Measurements from ENCODE around the gene GRK3.
"Not testable (repeated sequence)": the region's sequence is repeated elsewhere in the genome, so short reads cannot be mapped to it uniquely, and the experiment has no call there.

GRK3 gene

DNA sequence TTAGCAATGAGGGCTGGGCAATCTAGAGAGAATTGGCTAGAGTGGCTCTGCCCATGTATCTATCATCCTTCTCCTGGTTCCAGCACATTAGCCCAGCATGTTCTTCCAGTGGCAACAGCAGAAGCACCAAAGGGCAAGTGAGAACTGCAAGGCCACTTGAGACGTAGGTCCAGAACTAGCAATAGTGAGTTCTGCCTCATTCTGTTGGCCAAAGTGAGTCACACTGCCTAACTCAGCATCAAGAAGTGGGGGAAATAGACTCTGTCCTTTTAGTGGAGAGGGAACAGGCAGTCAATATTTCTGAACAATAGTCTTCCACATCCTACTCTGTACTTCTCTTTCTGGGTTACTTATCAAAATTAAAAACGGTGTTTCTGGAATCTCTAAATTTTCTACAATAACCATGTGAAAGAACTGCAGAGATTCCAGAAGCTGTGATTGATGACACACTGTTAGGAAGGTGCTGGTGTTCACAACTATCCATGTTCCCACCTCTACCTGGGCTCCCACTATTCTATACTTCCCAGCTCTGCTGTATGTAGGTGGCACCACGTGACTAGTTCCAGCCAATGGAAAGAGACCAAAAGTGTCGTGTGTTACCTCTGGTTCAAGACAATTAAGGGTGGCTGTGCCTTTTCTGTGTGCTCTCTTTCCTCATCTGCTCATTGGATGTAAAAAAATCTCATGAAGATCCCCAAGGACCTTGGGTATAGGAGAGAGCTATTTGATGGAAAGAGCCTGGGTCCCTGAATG is 23.4 kb upstream of the GRK3 start:
- no peak overlapping the region for H3K4me3 Mint-ChIP-seq
- no peak overlapping the region for H3K27ac Mint-ChIP-seq
- no peaks in the 10 kb centered on the region for H3K36me3 Mint-ChIP-seq (ENCODE audit: insufficient read depth)
- DNase-seq = no peak
- peaks cover 21 to 39% of the 10 kb centered on the region in 2 donors for H3K27me3 Mint-ChIP-seq
- peaks cover 0 to 2% of the 10 kb centered on the region in 2 donors for H3K9me3 Mint-ChIP-seq
- no peak for ATAC-seq (replicated peaks)
- no peaks in the 10 kb centered on the region for H3K4me1 Mint-ChIP-seq (ENCODE audit: low read depth in 2 of 2)

DNA sequence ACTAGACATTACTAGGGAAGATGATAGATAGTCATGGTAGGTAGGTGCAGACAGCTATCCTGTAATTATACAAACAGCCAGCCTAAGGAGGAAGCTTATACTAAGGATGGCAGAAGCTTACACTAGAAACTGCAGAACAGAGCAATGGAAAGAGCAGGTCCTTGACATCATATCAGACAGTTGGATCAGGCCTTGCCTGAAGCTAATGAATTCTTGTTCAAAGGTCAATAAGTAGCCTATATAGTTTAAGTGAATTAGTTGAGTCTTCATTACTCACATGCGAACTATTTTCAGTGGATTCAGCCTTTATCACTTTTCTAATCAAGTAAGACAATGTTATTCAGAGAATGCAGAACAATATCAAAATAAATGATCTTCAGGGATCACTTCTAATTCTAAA is 22.3 kb upstream of the GRK3 start:
- no peak overlapping the region for H3K4me3 Mint-ChIP-seq
- H3K27ac Mint-ChIP-seq = no peak overlapping the region

DNA sequence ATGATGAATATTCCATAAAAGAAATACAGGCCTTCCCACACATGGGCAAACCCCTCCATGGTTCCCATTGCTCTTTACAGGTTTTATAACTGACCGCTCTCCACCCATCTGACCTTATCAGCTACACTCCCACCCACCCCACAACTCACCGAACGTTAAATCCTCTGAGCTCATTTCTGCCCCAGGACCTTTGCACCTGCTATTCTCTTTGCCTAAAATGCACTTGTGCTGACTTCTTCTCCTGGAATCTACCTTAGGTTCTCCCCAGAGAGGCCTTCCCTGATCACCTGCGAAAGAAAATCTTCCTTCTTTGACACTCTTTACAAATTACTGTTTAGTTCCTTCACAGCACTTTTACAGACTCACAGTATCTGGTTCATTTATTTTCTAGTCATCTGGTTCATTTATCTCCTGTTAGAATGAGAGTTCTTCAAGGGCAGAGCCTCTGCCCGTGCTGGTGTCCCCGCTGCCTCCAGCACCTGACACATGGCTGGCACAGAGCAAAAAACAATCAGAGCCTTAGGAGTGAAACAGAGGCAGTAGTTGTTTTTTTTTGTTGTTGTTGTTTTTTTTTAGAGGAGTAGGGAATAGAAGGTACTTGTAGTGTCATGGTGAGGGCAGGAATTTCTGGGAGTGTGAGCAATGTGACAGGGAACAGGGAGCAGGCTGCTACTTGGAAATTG is 21.6 kb upstream of the GRK3 start:
- H3K27ac Mint-ChIP-seq = no peak overlapping the region
- ATAC-seq (replicated peaks) = no peak
- H3K27me3 Mint-ChIP-seq = peaks cover 23 to 46% of the 10 kb centered on the region in 2 donors
- DNase-seq = no peak
- no peaks in the 10 kb centered on the region for H3K36me3 Mint-ChIP-seq (ENCODE audit: insufficient read depth)
- H3K9me3 Mint-ChIP-seq = no peaks in the 10 kb centered on the region
- peaks cover 0 to 3% of the 10 kb centered on the region in 2 donors for H3K4me1 Mint-ChIP-seq (ENCODE audit: low read depth in 2 of 2)
- no peak overlapping the region for H3K4me3 Mint-ChIP-seq

More for the DNA sequence above, 22.3 kb upstream of the GRK3 start:
- Mint-ChIP-seq H3K27me3 (peaks cover 23 to 41% of the 10 kb centered on the region in 2 donors), H3K36me3 (ENCODE audit: insufficient read depth) (no peaks in the 10 kb centered on the region), H3K4me1 (ENCODE audit: low read depth in 2 of 2) (no peaks in the 10 kb centered on the region), H3K9me3 (no peaks in the 10 kb centered on the region)
- DNase-seq (no peak), ATAC-seq (replicated peaks) (no peak)

DNA sequence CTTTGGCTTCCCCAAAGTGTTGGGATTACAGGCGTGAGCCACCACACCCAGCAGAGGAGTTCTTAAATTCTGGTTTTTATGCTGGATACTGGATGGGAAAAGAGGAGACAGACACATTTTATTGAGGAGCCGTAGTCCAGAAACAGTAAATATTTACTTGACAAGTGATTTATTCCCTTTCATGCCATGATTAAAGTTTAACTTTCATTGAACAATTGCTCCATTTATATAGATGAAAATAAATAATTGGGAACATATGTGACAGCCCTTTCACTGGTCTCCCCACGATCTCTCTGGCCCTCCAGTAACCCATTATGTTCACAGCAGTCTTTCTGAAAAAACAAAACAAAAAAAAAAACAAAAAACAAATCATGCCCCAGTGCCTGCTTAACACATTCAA is 19.3 kb upstream of the GRK3 start:
- ATAC-seq (replicated peaks) (no peak), DNase-seq (no peak)
- no peak overlapping the region for H3K27ac Mint-ChIP-seq

DNA sequence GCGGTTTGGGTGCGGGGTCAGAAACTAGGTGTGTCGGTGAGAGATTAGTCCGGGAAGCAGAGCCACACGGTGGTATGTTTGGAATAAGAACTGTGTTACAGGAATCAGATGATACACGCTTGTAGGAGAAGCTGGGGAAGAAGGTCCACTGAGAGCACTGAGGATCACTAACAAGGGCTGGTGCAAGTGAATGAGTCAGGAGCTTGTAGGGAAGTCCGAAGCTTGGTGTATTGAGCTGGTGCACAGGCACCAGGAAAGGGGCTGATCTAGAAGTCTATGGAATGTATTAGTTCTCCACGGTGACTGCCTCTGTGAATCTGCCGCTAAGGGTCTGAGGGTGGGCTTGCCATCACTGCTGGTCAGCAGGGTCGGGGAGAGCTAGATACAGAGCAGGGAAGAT is 18.8 kb upstream of the GRK3 start:
- Mint-ChIP-seq H3K27me3 (peaks cover 18 to 56% of the 10 kb centered on the region in 2 donors), H3K9me3 (no peaks in the 10 kb centered on the region), H3K4me1 (ENCODE audit: low read depth in 2 of 2) (peaks cover 0 to 3% of the 10 kb centered on the region in 2 donors), H3K4me3 (no peak overlapping the region), H3K36me3 (ENCODE audit: insufficient read depth) (no peaks in the 10 kb centered on the region), H3K27ac (no peak overlapping the region)
- no peak for ATAC-seq (replicated peaks)
- DNase-seq = no peak

More for the DNA sequence above, 19.3 kb upstream of the GRK3 start:
- Mint-ChIP-seq H3K4me3 (no peak overlapping the region), H3K9me3 (no peaks in the 10 kb centered on the region), H3K4me1 (ENCODE audit: low read depth in 2 of 2) (peaks cover 0 to 3% of the 10 kb centered on the region in 2 donors), H3K36me3 (ENCODE audit: insufficient read depth) (no peaks in the 10 kb centered on the region), H3K27me3 (peaks cover 18 to 58% of the 10 kb centered on the region in 2 donors)

DNA sequence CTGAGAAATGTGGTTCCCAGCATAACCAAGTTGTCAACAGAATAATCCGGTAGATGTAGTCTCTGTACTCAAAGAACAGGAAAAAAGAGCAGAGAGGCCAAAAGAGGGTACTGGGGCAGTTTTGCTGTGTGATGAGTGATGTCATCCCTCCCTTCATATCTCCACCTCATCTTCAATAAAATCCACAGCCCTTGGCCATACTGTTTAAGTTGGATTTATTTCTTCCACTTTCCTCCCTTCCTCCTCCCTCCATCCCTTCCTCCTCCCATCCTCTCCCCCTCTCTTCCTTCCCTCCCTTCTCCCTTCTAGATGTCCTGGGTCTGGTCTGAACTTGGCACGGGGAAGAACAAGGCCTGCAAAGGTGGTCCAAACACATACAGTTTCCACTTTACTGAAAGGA is 18.2 kb upstream of the GRK3 start:
- DNase-seq (no peak), ATAC-seq (replicated peaks) (no peak)
- Mint-ChIP-seq H3K4me3 (no peak overlapping the region), H3K36me3 (ENCODE audit: insufficient read depth) (no peaks in the 10 kb centered on the region), H3K4me1 (ENCODE audit: low read depth in 2 of 2) (peaks cover 0 to 3% of the 10 kb centered on the region in 2 donors), H3K27me3 (peaks cover 18 to 50% of the 10 kb centered on the region in 2 donors), H3K27ac (no peak overlapping the region), H3K9me3 (no peaks in the 10 kb centered on the region)

DNA sequence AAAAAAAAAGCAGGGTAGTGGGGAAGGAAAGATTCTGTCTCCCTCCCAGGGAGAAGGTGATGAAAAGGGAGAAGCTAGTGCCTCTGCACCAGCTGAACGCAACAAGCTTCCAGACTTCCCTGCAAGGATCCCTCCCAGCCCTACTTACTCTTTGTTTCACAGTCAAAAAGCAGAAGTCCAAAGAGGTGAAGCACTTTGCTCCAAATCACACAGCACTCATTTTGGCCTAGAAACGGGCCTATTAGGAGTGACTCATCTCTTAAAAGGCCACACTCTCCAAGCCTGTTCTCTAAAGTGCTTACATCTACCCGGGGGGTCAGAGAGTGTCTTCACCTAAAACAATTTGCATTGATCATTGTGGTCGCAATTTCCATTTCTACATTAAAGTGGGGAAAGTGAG is 17.7 kb upstream of the GRK3 start:
- Mint-ChIP-seq H3K9me3 (no peaks in the 10 kb centered on the region), H3K4me3 (no peak overlapping the region), H3K36me3 (ENCODE audit: insufficient read depth) (no peaks in the 10 kb centered on the region), H3K4me1 (ENCODE audit: low read depth in 2 of 2) (peaks cover 0 to 3% of the 10 kb centered on the region in 2 donors), H3K27me3 (peaks cover 18 to 45% of the 10 kb centered on the region in 2 donors), H3K27ac (no peak overlapping the region)
- DNase-seq (no peak), ATAC-seq (replicated peaks) (no peak)

DNA sequence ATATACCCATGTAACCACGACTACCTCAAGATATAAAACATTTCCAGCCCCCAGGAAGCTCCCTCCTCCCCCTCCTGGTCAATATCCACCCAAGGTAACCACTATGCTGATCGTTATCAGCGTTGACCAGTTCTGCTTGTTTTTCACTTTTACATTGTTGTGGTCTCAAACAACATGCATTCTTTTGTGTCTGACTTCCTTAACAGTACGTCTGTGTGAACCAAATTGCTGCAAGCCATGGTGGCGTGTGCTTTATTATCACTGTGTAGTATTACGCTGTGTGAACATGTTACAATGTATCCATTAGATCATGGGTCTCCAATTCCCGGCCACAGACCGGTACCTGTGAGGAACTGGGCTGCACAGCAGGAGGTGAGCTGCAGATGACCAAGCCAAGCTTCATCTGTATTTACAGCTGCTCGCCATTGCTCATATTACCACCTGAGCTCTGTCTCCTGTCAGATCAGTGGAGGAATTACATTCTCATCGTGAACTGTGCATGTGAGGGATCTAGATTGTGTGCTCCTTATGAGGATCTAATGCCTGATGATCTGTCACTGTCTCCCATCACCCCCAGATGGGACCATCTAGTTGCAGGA is 15.5 kb upstream of the GRK3 start:
- Mint-ChIP-seq H3K36me3 (ENCODE audit: insufficient read depth) (no peaks in the 10 kb centered on the region), H3K27ac (no peak overlapping the region), H3K4me1 (ENCODE audit: low read depth in 2 of 2) (peaks cover 0 to 3% of the 10 kb centered on the region in 2 donors), H3K27me3 (peaks cover 18 to 55% of the 10 kb centered on the region in 2 donors), H3K4me3 (no peak overlapping the region), H3K9me3 (no peaks in the 10 kb centered on the region)
- DNase-seq = no peak
- ATAC-seq (replicated peaks) = no peak

DNA sequence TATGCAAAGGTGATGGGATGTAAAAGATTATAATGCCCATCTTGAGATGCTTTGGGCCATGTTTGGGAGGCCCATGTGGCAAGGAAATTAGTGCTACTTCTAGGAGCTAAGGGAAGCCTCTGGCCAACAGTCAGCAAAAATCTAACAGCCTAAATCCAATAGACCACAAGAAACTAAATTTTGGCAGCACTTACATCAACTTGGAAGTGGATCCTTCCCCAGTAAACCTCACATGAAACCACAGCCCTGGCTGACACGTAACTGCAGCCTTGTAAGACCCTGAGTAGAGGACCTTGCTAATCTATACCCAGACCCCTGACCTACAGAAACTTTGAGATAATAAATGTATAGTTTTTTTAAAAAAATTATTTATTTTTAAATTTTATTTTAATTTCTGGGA is 13.1 kb upstream of the GRK3 start:
- ATAC-seq (replicated peaks) (no peak), DNase-seq (no peak)
- Mint-ChIP-seq H3K27me3 (peaks cover 0 to 49% of the 10 kb centered on the region in 2 donors), H3K9me3 (no peaks in the 10 kb centered on the region), H3K27ac (no peak overlapping the region), H3K36me3 (ENCODE audit: insufficient read depth) (peaks cover 2% of the 10 kb centered on the region), H3K4me3 (no peak overlapping the region), H3K4me1 (ENCODE audit: low read depth in 2 of 2) (peaks cover 0 to 3% of the 10 kb centered on the region in 2 donors)

DNA sequence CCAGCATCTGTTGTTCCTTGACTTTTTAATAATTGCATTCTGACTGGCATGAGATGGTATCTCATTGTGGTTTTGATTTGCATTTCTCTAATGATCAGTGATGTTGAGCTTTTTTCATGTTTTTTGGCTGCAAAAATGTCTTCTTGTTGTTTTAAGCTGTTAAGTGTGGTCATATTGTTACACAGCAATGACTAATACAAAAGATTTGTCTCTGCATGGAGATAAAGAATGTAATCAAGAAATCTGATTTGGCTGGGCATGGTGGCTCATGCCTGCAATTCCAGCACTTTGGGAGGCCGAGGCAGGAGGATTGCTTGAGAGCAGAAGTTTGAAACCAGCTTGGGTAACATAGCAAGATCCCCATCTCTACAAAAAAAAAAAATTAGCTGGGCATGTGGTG is 12.1 kb upstream of the GRK3 start:
- not testable (repeated sequence) for ATAC-seq (replicated peaks); H3K4me3 Mint-ChIP-seq; H3K27ac Mint-ChIP-seq

DNA sequence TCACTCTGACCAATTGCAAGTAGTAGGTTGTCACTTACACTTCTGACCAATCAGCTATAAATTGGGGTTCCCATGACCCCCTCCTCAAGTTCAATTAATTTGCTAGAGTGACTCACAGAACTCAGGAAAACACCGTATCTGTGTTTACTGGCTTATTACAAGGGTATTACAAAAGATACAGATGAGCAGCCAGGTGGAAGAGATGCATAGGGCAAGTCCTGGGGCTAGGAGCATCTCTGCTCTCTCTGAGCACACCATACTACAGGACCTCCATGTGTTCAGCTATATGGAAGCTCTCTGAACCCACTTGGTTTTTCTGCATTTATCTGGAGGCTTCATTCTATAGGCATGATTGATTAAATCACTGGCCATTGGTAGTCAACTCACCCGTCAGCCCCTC is 11.3 kb upstream of the GRK3 start:
- peaks cover 2% of the 10 kb centered on the region for H3K36me3 Mint-ChIP-seq (ENCODE audit: insufficient read depth)
- peaks cover 0 to 43% of the 10 kb centered on the region in 2 donors for H3K27me3 Mint-ChIP-seq
- no peaks in the 10 kb centered on the region for H3K9me3 Mint-ChIP-seq
- H3K4me1 Mint-ChIP-seq (ENCODE audit: low read depth in 2 of 2) = no peaks in the 10 kb centered on the region
- no peak overlapping the region for H3K27ac Mint-ChIP-seq
- H3K4me3 Mint-ChIP-seq = no peak overlapping the region
- DNase-seq = no peak
- no peak for ATAC-seq (replicated peaks)

More for the DNA sequence above, 12.1 kb upstream of the GRK3 start:
- peaks cover 0 to 50% of the 10 kb centered on the region in 2 donors for H3K27me3 Mint-ChIP-seq
- H3K4me1 Mint-ChIP-seq (ENCODE audit: low read depth in 2 of 2); H3K36me3 Mint-ChIP-seq (ENCODE audit: insufficient read depth); DNase-seq; H3K9me3 Mint-ChIP-seq: not testable (repeated sequence)

DNA sequence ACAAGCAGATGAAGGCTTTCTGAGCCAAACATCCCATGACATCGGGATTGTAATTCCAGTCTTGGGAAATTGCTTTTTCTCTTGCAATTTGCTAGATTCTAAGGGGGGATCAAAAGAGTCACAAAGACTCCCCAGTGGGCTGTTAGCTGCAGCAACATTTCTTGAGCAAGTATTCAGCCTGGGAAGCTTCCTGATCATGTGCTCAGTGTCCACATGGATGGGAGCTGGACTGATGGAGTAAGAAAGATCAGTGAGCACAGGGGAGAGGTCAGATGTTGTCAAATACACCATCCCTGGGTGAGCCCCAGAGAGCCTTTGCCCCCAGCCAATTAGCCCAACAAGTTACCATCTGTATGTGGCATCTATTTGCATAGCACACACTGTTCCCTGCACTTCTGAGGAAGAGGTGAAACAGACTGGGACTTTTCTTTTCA is 10.2 kb upstream of the GRK3 start:
- DNase-seq = no peak
- peaks cover 2% of the 10 kb centered on the region for H3K36me3 Mint-ChIP-seq (ENCODE audit: insufficient read depth)
- H3K4me3 Mint-ChIP-seq = no peak overlapping the region
- H3K27me3 Mint-ChIP-seq = peaks cover 0 to 34% of the 10 kb centered on the region in 2 donors
- ATAC-seq (replicated peaks) = no peak
- no peaks in the 10 kb centered on the region for H3K4me1 Mint-ChIP-seq (ENCODE audit: low read depth in 2 of 2)
- no peaks in the 10 kb centered on the region for H3K9me3 Mint-ChIP-seq
- H3K27ac Mint-ChIP-seq = no peak overlapping the region

DNA sequence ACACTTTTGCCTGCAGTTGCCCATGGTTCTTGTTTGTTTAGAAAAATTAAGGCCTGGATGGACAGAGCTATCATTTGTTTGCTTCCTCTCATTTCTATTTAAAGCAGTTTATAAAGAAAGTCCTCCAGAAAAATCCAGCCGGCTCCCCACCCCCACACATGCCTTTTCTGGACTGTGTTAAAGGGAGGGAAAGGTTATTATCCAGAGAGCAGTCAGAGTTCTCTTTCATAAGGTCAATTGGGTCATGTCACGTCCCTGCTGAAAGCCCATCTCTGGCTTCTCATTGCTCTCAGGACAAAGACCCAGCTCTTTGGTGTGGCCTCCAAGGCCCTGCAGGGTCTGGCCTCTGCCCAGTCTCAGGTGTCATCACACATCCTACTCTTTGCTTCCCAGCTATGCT is 9.8 kb upstream of the GRK3 start:
- H3K4me1 Mint-ChIP-seq (ENCODE audit: low read depth in 2 of 2) = no peaks in the 10 kb centered on the region

More for the DNA sequence above, 9.8 kb upstream of the GRK3 start:
- DNase-seq (no peak), ATAC-seq (replicated peaks) (no peak)
- Mint-ChIP-seq H3K36me3 (ENCODE audit: insufficient read depth) (peaks cover 2% of the 10 kb centered on the region), H3K4me3 (no peak overlapping the region), H3K9me3 (no peaks in the 10 kb centered on the region), H3K27ac (no peak overlapping the region), H3K27me3 (peaks cover 0 to 33% of the 10 kb centered on the region in 2 donors)

Measured in effector memory CD8-positive, alpha-beta T cell (primary cell).